GM23248 (cell line): ENCODE data around the gene ZNF416. TPM values are rescaled to one million over a fixed set of nuclear protein-coding genes. Genes with fewer than 3 reads are reported as not detected.

Experiments used
- DNase-seq: peaks from one replicate; pipeline ENCODE4 v3.0.0-alpha.2; 2015
- H2AFZ ChIP-seq: fragments of 200-600 bp; sonication (generic); 2 replicates; pipeline ENCODE4 v1.6.1; 2016; ENCODE audit warnings: antibody characterized with exemption
- H3F3A ChIP-seq: fragments of 200-600 bp; sonication (generic); 2 replicates; pipeline ENCODE4 v1.6.1; 2016; ENCODE audit warnings: mild to moderate bottlenecking, antibody characterized with exemption, mixed run types; ENCODE audit not compliant: insufficient read depth
- H3K27ac ChIP-seq: fragments of 200-600 bp; sonication (generic); 2 replicates; pipeline ENCODE4 v1.5.1; 2016; ENCODE audit warnings: mild to moderate bottlenecking
- H3K27me3 ChIP-seq: fragments of 200-600 bp; sonication (generic); replicated peaks from 2 replicates; pipeline ENCODE4 v1.6.1; 2016; ENCODE audit warnings: mild to moderate bottlenecking; ENCODE audit not compliant: insufficient read depth
- H3K36me3 ChIP-seq: fragments of 200-600 bp; sonication (generic); 2 replicates; pipeline ENCODE4 v1.6.1; 2016; ENCODE audit warnings: low read depth, mild to moderate bottlenecking
- H3K4me1 ChIP-seq: fragments of 200-600 bp; sonication (generic); 2 replicates; pipeline ENCODE4 v1.6.1; 2016; ENCODE audit warnings: mild to moderate bottlenecking; ENCODE audit not compliant: insufficient read depth
- H3K4me2 ChIP-seq: fragments of 200-600 bp; sonication (generic); one replicate; pipeline ENCODE4 v1.6.1; 2016; ENCODE audit warnings: mild to moderate bottlenecking; ENCODE audit not compliant: unreplicated experiment
- H3K4me3 ChIP-seq: fragments of 200-600 bp; sonication (generic); 2 replicates; pipeline ENCODE4 v1.5.1; 2016; ENCODE audit warnings: mild to moderate bottlenecking
- H3K79me2 ChIP-seq: fragments of 200-600 bp; sonication (generic); 2 replicates; pipeline ENCODE4 v1.6.1; 2016; ENCODE audit warnings: mild to moderate bottlenecking; ENCODE audit not compliant: insufficient read depth
- H3K9ac ChIP-seq: fragments of 200-600 bp; sonication (generic); 2 replicates; pipeline ENCODE4 v1.6.1; 2016; ENCODE audit warnings: mild to moderate bottlenecking
- H3K9me2 ChIP-seq: fragments of 200-600 bp; sonication (generic); 2 replicates; pipeline ENCODE4 v1.6.1; 2016; ENCODE audit warnings: mixed run types, mild to moderate bottlenecking, moderate library complexity; ENCODE audit not compliant: insufficient read depth
- H3K9me3 ChIP-seq: fragments of 200-600 bp; sonication (generic); one replicate; pipeline ENCODE4 v1.6.1; 2017; ENCODE audit warnings: low read depth
- H4K20me1 ChIP-seq: fragments of 200-600 bp; sonication (generic); 2 replicates; pipeline ENCODE4 v1.6.0; 2016; ENCODE audit not compliant: insufficient read depth
- EZH2 ChIP-seq: fragments of 200-600 bp; sonication (generic); IDR thresholded peaks from 2 replicates; pipeline ENCODE4 v1.6.1; 2018; ENCODE audit warnings: antibody characterized with exemption, mild to moderate bottlenecking; ENCODE audit not compliant: insufficient read depth, poor library complexity, severe bottlenecking
- EZH2phosphoT487 ChIP-seq: fragments of 200-600 bp; sonication (generic); IDR thresholded peaks from 2 replicates; pipeline ENCODE4 v1.6.1; 2018; ENCODE audit warnings: antibody characterized with exemption, moderate library complexity, mild to moderate bottlenecking, low read depth; ENCODE audit not compliant: insufficient read depth
- WGBS, 2 experiments: methylation state at CpG; one replicate each; pipeline ENCODE4 v1.1.6; 2015 to 2017; ENCODE audit warnings: low lambda C conversion rate in 2 of 2, low coverage in 1 of 2; ENCODE audit errors: missing lambda C conversion rate in 2 of 2; 5-methylcytosine and 5-hydroxymethylcytosine counted together
- in situ Hi-C: fragments of 300-500 bp; cut with MboI; formaldehyde crosslinking; loops from 2 replicates; pipeline ENCODE4 v1.15.0; 2020
- polyA plus RNA-seq: library from polyadenylated mRNA; unstranded; fragments of >200 nt; fragmentation: Nextera tagmentation; extraction: Ambion mirVana; gene quantifications from 2 replicates; pipeline ENCODE4 v1.2.1, GENCODE V29; 2016
- total RNA-seq: library from RNA; depleted of rRNA; stranded (reverse); fragments of >200 nt; shearing (Covaris generic); gene quantifications from 2 replicates; pipeline ENCODE4 v1.2.3, GENCODE V29; 2014

Gene ZNF416
- total and polyA plus RNA-seq, 2 experiments from 2014 or later: 4.9 to 5.9 TPM

GRCh38 chr19:57599377-57599760 is 20.7 kb upstream of the ZNF416 start:
- no peak overlapping the region for H3K9ac ChIP-seq
- in situ Hi-C loops: no loop called here
- 56 to 58% methylated on average over 8 of the region's 8 CpGs for WGBS, 2 experiments
- peak overlapping the region; percentile 79 for H3K4me2 ChIP-seq
- H3K9me3 ChIP-seq: no peaks in the 10 kb centered on the region
- H3F3A ChIP-seq: no peaks in the 10 kb centered on the region
- TF ChIP-seq EZH2phosphoT487 (no peak), EZH2 (no peak)
- no peak for DNase-seq
- H3K27ac ChIP-seq: no peak overlapping the region
- H3K4me3 ChIP-seq: peak overlapping the region; percentile 86
- peaks cover 35% of the 10 kb centered on the region for H3K79me2 ChIP-seq
- H3K9me2 ChIP-seq: no peaks in the 10 kb centered on the region
- no peaks in the 10 kb centered on the region for H3K27me3 ChIP-seq
- no peaks in the 10 kb centered on the region for H4K20me1 ChIP-seq
- no peaks in the 10 kb centered on the region for H3K4me1 ChIP-seq
- peak overlapping the region; percentile 94 for H2AFZ ChIP-seq
- H3K36me3 ChIP-seq: no peaks in the 10 kb centered on the region

- Histone ChIP-seq H4K20me1 (no peaks in the 10 kb centered on the region), H3K27ac (peak overlapping the region; percentile 61), H3K9ac (no peak overlapping the region), H3K4me3 (no peak overlapping the region), H3K27me3 (no peaks in the 10 kb centered on the region), H3K9me3 (no peaks in the 10 kb centered on the region), H3K79me2 (peaks cover 33% of the 10 kb centered on the region), H3K4me1 (peaks cover 22% of the 10 kb centered on the region), H3K9me2 (no peaks in the 10 kb centered on the region), H3K36me3 (peaks cover 26% of the 10 kb centered on the region), H3K4me2 (peak overlapping the region; percentile 32), H3F3A (peaks cover 18% of the 10 kb centered on the region), H2AFZ (no peak overlapping the region)
- TF ChIP-seq EZH2phosphoT487 (0 out of 2 replicates have a peak, but pooled peaks have one; percentile 71), EZH2 (no peak)
- peak; percentile 97 for DNase-seq
- 10 to 13% methylated on average over 1 of the region's 1 CpG for WGBS, 2 experiments
- in situ Hi-C loops: no loop called here
Measured at GRCh38 chr19:57587529-57587928, 8.8 kb upstream of the ZNF416 start.

- Histone ChIP-seq H3K4me3 (peak within 1 kb of the TSS; percentile 95), H3K36me3 (no peaks in the 10 kb centered on the region), H3F3A (peaks cover 18% of the 10 kb centered on the region), H3K9me3 (no peaks in the 10 kb centered on the region), H3K9ac (peak within 1 kb of the TSS; percentile 83), H3K27me3 (no peaks in the 10 kb centered on the region), H3K27ac (no peak within 1 kb of the TSS), H3K4me2 (peak within 1 kb of the TSS; percentile 96), H2AFZ (peak within 1 kb of the TSS; percentile 85), H3K79me2 (peaks cover 29% of the 10 kb centered on the region), H3K9me2 (no peaks in the 10 kb centered on the region), H4K20me1 (no peaks in the 10 kb centered on the region), H3K4me1 (peaks cover 22% of the 10 kb centered on the region)
- TF ChIP-seq EZH2phosphoT487 (no peak), EZH2 (no peak)
- 1 to 3% methylated on average over 63 to 73 of the region's 76 CpGs for WGBS, 2 experiments
- in situ Hi-C loops: no loop called here
- DNase-seq: peak; percentile 95
Measured at GRCh38 chr19:57583521-57584416, 5.1 kb upstream of the ZNF416 start, which contains the start of gene ZIK1. Gene ZIK1 (plus strand): TSS chr19:57584145. CDS start chr19:57584357, 212 bp downstream.

- no peak overlapping the region for H3K4me3 ChIP-seq
- H3K4me1 ChIP-seq: peaks cover 22% of the 10 kb centered on the region
- H2AFZ ChIP-seq: peak overlapping the region; percentile 85
- H3K79me2 ChIP-seq: peaks cover 28% of the 10 kb centered on the region
- in situ Hi-C loops: no loop called here
- no peaks in the 10 kb centered on the region for H3K9me2 ChIP-seq
- H3K9me3 ChIP-seq: no peaks in the 10 kb centered on the region
- no peak overlapping the region for H3K9ac ChIP-seq
- H3K36me3 ChIP-seq: no peaks in the 10 kb centered on the region
- peaks cover 18% of the 10 kb centered on the region for H3F3A ChIP-seq
- no peak for DNase-seq
- TF ChIP-seq EZH2 (no peak), EZH2phosphoT487 (no peak)
- H4K20me1 ChIP-seq: no peaks in the 10 kb centered on the region
- WGBS, 2 experiments: 29 to 31% methylated on average over 14 to 21 of the region's 21 CpGs
- no peak overlapping the region for H3K4me2 ChIP-seq
- H3K27ac ChIP-seq: no peak overlapping the region
- no peaks in the 10 kb centered on the region for H3K27me3 ChIP-seq
Measured at GRCh38 chr19:57583104-57583520, 4.4 kb upstream of the ZNF416 start.
